GM18498 (cell line): Measurements from ENCODE around the gene PREP.
"Not testable (repeated sequence)": the region's sequence is repeated elsewhere in the genome, so short reads cannot be mapped to it uniquely, and the experiment has no call there.

Experiments
- ATAC-seq: cut with Tn5 transposase; IDR thresholded peaks from one replicate; pipeline ENCODE4 v1.9.1; 2021; ENCODE audit warnings: mild to moderate bottlenecking, moderate library complexity; ENCODE audit not compliant: unreplicated experiment

PREP gene

GRCh38 chr6:105402939-105403935, at the start of gene PREP:
Gene PREP, minus strand, starts transcription at chr6:105403082. Its CDS starts 191 bp downstream, at chr6:105402891.
- peak; percentile 96 for ATAC-seq

DNA sequence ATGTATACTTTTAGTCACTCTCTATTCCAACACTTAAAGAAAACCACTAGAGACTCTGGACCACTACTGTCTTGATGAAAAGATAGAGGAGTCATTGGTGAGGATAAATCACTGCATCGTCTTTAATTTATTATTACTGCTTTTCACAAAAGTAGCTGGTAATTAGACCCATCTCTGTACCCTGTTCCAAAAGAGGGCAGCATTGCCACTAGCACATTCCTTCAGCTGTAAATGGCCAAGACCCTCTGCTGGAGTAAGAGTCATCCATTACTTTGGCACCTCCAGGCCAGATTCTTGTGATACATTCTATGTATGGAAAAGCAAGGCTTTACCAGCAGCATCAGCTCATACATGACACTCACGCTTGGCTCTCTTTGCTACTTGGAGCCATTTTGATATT, 49.5 kb upstream of the PREP start:
- no peak for ATAC-seq

GRCh38 chr6:105449756-105450390, 47.0 kb upstream of the PREP start:
- no peak for ATAC-seq

DNA sequence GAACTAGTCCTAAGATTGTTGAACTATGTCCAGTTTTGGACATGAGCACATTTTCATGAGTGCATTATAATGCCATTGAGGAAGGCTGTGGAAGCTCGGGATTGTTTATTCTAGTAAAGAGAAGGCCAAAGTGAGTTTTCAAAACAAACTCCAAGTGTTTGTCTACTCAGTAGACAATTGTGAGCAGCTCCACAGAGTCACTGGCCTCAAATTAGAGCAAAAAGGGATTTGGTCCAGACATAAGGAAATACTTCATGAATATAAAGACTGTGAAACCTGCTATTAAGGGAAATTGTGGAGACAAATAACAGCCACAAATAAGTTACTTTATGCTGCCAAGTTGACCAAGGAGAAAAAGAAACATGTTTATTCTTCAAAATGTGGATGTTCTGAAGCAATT, 42.6 kb upstream of the PREP start:
- no peak for ATAC-seq

- no peak for ATAC-seq
These were observed 41.1 kb upstream of the PREP start for GRCh38 chr6:105443941-105444340.

- no peak for ATAC-seq
These were observed 39.5 kb upstream of the PREP start for GRCh38 chr6:105442369-105442768.

- ATAC-seq, result no peak
These were observed 34.4 kb upstream of the PREP start for GRCh38 chr6:105437236-105437635.

DNA sequence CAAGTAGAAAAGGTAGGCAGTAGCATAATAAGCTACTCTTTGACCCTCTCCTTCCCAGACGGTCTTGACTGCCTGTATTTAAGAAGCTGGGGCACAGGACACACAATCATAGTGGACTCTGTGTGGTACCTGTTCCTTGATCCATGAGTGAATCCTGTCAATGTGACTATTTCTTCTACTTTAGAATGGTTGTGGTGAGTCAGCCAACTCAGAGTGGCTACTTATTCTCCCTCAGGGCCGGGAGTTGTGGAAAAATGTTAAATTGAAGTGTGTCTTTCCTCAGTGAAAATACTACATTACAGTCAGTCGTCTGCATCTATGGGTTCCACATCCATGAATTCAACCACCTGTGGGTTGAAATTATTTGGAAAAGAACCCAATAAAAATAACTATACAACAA, 30.8 kb upstream of the PREP start:
- ATAC-seq, result no peak

GRCh38 chr6:105432797-105433196, 29.9 kb upstream of the PREP start:
- ATAC-seq, result no peak

DNA sequence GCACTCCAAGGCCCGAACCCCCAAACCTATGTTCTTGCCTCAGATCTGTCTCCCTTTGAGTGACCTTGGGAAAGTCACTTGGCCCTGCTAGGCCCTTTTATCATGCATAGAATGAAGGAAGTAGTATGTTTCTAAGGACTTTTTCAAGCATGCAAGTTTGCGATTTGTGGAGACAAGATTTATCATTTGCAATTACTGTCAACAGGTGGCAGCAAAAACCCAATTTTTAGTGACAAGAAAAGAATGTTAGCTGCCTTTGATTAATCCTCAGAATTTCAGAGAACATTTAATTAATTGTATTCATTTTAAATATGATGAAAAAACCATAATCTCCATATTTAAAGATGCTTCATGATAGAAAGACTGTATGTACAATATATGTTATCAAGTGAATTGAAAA, 28.3 kb upstream of the PREP start:
- ATAC-seq, result no peak

DNA sequence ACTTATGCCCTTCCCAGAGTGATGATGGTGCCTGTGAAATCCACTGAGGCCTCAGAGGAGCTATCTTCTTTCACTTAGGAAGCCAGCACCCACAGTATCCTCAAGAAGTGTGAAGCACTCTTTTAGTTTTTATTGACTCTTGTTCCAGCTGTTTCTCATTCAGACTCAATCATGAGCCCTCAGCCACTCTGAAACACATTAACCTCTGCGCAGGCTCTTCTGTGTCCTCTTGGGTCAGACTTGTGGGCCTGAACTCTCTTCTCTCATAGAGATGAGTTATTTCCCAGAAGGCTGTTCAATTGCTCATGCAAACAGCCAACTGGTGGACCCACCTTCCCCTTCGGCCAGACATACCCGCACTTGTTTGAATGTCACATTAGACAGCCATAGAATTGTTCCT, 27.8 kb upstream of the PREP start:
- ATAC-seq, result no peak

DNA sequence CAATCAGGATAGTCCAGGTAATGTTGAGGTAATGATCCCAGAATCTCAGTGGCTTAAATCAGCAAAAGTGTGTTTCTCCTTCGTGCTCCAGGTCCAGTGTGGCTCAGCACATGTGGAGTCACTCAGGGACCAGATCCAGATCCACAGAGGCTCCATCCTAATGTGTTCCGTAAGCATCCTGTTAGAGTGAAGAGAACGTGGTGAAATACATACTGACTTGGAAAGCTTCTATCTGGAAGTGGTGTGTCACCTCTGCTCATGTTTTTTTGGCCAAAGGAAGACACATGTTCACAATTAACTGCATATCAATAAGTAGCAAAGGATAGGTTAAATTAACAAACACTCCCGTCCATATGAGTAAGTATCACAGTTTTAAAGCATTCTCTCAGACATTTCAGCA, 26.8 kb upstream of the PREP start:
- ATAC-seq, result no peak

DNA sequence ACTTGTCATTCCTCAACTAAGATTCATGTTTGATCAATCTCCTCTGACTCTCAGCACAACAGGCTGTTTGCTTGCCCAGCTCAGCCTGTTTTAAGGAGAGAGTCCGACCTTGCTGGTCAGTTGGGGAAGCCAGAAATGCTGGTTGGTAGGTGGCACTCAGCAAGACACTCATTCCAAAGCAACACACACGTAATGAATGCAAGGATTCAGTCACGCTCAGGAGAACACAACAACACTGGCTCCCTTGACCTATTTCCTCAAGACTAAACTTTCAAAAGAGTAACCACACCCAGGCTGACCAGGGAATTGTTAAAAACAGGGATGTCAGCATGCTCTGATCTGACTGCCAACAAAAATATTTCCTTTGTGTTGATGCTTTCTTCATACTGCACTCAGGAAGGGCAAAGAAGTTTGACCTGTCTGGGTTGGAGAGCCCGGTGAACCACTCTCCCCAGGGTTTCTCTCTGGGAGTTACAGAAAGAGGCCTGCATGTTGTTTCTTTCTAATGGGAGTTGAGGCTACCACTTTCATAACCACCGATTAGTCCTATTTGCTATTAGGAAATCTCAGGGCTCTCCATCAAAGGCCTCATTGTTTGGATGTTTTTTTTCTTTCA, 25.6 kb upstream of the PREP start:
- no peak for ATAC-seq

GRCh38 chr6:105424175-105424783, 21.4 kb upstream of the PREP start:
- peak; percentile 78 for ATAC-seq

DNA sequence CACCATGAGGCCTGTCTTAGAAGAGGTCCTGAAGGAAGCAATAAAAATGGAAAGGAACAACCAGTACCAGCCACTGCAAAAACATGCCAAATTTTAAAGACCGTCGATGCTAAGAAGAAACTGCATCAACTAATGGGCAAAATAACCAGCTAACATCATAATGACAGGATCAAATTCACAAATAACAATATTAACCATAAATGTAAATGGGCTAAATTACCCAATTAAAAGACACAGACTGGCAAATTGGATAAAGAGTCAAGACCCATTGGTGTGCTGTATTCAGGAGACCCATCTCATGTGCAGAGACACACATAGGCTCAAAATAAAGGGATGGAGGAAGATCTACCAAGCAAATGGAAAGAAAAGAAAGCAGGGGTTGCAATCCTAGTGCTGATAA, 14.1 kb upstream of the PREP start:
- not testable (repeated sequence) for ATAC-seq

- no peak for ATAC-seq
These were observed 6.9 kb upstream of the PREP start for GRCh38 chr6:105409734-105410133.

GRCh38 chr6:105402090-105402938, 568 bp downstream of the PREP start:
- peak; percentile 46 for ATAC-seq

DNA sequence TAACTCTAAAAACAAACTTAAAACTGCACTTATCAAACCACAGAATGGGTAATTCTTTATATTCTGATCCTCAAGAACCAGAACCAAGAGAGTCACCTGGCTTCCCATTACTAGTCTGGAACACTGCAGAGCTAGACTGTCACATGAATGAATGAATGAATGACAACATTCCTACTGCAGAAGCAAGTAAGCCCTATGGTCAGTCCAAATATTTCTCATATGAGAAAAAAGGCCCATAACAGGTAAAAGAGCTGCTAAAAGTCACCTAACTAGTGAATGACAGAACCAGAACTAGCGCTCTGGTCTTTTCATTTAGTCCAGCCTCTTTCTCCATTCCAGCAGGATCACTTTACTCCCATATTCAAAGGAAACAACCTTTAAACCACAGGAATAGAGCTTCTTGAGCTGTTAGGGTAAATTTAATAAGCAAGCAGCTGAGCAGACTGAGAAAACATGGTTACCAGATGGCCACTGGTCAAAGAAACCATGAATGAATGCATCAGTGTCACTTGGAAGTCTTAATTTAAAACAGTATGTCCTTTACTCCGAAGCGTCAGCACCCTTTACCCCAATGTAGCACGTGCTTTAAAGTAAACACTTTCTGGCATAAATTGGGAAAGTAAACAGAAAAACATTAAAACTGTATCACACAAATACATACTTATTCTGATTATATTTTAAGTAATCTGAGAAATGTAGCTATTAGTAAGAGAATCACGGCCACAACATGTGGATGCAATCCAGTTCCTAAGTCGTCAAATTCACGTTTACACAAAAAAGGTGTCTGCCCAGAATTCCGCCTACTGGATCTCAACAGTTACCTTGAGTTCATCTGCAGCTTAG, 1.4 kb downstream of the PREP start:
- no peak for ATAC-seq

DNA sequence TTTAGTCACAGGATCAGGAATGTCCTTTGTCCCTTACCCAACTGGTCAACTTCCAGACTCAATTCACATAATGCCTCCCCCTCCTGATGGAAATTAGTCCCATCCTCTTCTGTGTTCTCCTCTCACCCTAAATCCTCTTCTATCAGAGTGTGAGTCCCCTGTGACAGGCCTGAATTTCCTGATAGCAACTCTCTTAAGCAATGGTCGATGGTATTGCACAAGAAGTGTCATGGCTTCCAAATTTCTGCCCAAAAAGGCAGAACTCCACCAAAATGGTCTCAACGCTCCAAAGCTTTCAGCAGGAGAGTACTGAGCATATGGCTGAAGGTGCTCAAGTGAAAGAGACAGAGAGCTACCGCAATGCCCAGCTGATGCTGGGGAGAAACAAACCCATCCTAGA, 2.4 kb downstream of the PREP start:
- ATAC-seq, result no peak
